Suprapubic skin (tissue), 4 donors: ENCODE results near the gene SNX8.

Experiments used
- POLR2A ChIP-seq, 2 donors: fragments of 450-650 bp; IDR thresholded peaks; one replicate each; pipeline ENCODE4 v1.6.1; 2017; ENCODE audit warnings: antibody characterized with exemption in 2 of 2, mild to moderate bottlenecking in 2 of 2, moderate library complexity in 2 of 2
- POLR2AphosphoS5 ChIP-seq, 3 donors: sonication (generic); formaldehyde crosslinking; IDR thresholded peaks; one replicate each; pipeline ENCODE4 v1.6.1; 2017; ENCODE audit warnings: antibody characterized with exemption in 3 of 3
- TF ChIP-seq, protein P1 (sequence below), 2 donors: fragments of 200-600 bp in 1 of 2; fragments of 450-650 bp in 1 of 2; sonication (generic) in 1 of 2; IDR thresholded peaks; one replicate each; pipeline ENCODE4 v1.5.1; 2016 to 2019; ENCODE audit warnings: antibody characterized with exemption in 2 of 2, mild to moderate bottlenecking in 1 of 2, moderate library complexity in 1 of 2

DNA sequence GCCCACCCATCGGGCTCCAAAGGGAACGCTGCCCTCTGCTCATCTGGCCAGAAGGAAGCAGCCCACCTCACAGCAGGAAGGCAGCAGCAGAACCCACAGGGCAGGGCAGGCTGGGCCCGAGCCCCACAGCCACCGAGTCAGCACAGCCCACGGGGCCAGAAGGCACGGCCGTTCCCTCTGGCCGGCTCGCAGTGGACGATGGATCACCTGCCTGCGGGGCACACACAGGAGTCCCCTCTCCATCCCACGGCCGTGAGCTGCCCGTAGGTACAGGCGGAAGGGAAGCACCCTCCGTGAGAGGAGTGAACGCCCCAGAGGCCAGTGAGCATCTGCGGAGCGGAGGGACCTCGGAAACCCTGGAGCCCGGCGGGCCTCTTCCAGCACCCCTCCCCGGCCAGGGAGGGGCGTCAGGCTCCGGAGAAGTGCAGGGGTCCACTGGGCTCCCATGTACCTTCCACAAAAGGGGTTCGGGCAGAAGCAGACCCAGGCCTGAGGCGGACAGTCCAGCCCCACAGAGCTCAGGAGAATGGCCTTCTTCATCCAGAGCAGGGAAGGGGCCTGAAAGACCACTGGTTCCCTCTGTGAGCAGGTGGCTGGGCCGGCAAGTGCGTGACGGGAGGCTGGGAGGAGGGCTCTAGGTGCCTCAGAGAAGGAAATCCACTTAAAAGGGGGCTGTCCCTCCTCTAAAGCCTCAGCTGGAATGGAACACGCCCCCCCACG lies 60.6 kb downstream of the SNX8 start:
- TF ChIP-seq, protein P1, sequence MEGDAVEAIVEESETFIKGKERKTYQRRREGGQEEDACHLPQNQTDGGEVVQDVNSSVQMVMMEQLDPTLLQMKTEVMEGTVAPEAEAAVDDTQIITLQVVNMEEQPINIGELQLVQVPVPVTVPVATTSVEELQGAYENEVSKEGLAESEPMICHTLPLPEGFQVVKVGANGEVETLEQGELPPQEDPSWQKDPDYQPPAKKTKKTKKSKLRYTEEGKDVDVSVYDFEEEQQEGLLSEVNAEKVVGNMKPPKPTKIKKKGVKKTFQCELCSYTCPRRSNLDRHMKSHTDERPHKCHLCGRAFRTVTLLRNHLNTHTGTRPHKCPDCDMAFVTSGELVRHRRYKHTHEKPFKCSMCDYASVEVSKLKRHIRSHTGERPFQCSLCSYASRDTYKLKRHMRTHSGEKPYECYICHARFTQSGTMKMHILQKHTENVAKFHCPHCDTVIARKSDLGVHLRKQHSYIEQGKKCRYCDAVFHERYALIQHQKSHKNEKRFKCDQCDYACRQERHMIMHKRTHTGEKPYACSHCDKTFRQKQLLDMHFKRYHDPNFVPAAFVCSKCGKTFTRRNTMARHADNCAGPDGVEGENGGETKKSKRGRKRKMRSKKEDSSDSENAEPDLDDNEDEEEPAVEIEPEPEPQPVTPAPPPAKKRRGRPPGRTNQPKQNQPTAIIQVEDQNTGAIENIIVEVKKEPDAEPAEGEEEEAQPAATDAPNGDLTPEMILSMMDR (IDR thresholded peaks at IDR 0.05): no peak
- no peak for TF ChIP-seq POLR2AphosphoS5 (IDR thresholded peaks at IDR 0.05)
- TF ChIP-seq POLR2A (IDR thresholded peaks at IDR 0.05): no peak
